GM18519 (cell line): ENCODE measurements around the gene CCN2.

Experiments used
- ATAC-seq: cut with Tn5 transposase; IDR thresholded peaks from one replicate; pipeline ENCODE4 v1.9.1; 2021; ENCODE audit warnings: mild to moderate bottlenecking, moderate library complexity; ENCODE audit not compliant: unreplicated experiment, low FRiP score

The CCN2 gene

GRCh38 chr6:131968656-131969055, 17.5 kb upstream of the CCN2 start:
- no peak for ATAC-seq

GRCh38 chr6:131967948-131968347, 16.8 kb upstream of the CCN2 start:
- ATAC-seq: no peak

- no peak for ATAC-seq
Measured at GRCh38 chr6:131966443-131966842, 15.3 kb upstream of the CCN2 start.

GRCh38 chr6:131963063-131963462, 11.9 kb upstream of the CCN2 start:
- no peak for ATAC-seq

GRCh38 chr6:131960371-131961133, 9.4 kb upstream of the CCN2 start:
- no peak for ATAC-seq

GRCh38 chr6:131958542-131959470, 7.6 kb upstream of the CCN2 start:
- ATAC-seq: no peak

- ATAC-seq: no peak
Measured at GRCh38 chr6:131958095-131958494, 6.9 kb upstream of the CCN2 start.

- ATAC-seq: no peak
Measured at GRCh38 chr6:131955876-131956275, 4.7 kb upstream of the CCN2 start.

- no peak for ATAC-seq
Measured at GRCh38 chr6:131955192-131955591, 4.0 kb upstream of the CCN2 start.

GRCh38 chr6:131954775-131955107, 3.6 kb upstream of the CCN2 start:
- no peak for ATAC-seq

GRCh38 chr6:131954059-131954774, 3.0 kb upstream of the CCN2 start:
- no peak for ATAC-seq

GRCh38 chr6:131952886-131953509, 1.8 kb upstream of the CCN2 start:
- no peak for ATAC-seq

- ATAC-seq: no peak
Measured at GRCh38 chr6:131951576-131952230, 531 bp upstream of the CCN2 start.

GRCh38 chr6:131949909-131950766, 1.0 kb downstream of the CCN2 start:
- ATAC-seq: no peak

- no peak for ATAC-seq
Measured at GRCh38 chr6:131949620-131949908, 1.6 kb downstream of the CCN2 start.

- no peak for ATAC-seq
Measured at GRCh38 chr6:131948692-131949619, 2.2 kb downstream of the CCN2 start.

- ATAC-seq: no peak
Measured at GRCh38 chr6:131947986-131948661, 3.0 kb downstream of the CCN2 start.
